ENCODE data around the gene C1QTNF1.

DNA sequence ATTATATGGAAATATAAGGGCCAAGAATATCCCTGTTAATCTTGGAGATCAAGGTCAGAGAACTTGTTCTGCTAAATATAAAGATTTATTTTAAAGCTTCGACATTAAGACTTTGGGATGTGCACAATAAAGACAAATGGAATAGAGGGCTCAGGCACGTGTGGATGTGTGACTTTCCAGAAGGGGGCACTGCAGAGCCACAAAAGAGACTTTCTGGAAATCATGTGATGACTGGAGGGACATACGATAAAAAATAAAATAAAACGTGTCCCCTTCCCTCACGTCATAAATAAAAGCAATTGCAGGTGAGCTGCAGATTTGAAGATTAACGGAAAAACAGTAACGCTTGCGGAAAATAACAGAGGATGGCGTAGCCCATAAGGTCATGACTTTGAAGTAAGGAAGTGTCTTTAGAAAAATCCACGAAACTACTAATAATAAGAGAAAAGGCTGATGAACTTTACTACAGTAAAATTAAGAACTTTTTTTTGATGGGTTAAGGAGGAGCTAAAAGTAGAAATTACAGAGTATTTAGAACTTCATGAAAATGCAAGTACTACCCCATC lies 41.2 kb downstream of the C1QTNF1 start:
- TF ChIP-seq, protein P1, sequence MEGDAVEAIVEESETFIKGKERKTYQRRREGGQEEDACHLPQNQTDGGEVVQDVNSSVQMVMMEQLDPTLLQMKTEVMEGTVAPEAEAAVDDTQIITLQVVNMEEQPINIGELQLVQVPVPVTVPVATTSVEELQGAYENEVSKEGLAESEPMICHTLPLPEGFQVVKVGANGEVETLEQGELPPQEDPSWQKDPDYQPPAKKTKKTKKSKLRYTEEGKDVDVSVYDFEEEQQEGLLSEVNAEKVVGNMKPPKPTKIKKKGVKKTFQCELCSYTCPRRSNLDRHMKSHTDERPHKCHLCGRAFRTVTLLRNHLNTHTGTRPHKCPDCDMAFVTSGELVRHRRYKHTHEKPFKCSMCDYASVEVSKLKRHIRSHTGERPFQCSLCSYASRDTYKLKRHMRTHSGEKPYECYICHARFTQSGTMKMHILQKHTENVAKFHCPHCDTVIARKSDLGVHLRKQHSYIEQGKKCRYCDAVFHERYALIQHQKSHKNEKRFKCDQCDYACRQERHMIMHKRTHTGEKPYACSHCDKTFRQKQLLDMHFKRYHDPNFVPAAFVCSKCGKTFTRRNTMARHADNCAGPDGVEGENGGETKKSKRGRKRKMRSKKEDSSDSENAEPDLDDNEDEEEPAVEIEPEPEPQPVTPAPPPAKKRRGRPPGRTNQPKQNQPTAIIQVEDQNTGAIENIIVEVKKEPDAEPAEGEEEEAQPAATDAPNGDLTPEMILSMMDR (IDR thresholded peaks at IDR 0.05) = peak; percentile 46 to 68 (median 47)
- no peak for TF ChIP-seq POLR2A (IDR thresholded peaks at IDR 0.05)

Measured in testis (tissue), 2 donors.